ENCODE data around the gene ALDH3B2. TPM values are rescaled to one million over a fixed set of nuclear protein-coding genes. Genes with fewer than 3 reads are reported as not detected.
A peak's percentile ranks its signal among the peaks of the same experiment; 100 is the strongest.

ALDH3B2 gene
- total and polyA plus RNA-seq, 2 of the 8 experiments (the other 6 are each of a cell fraction or from before 2014, with no cell fraction given): not detected

DNA sequence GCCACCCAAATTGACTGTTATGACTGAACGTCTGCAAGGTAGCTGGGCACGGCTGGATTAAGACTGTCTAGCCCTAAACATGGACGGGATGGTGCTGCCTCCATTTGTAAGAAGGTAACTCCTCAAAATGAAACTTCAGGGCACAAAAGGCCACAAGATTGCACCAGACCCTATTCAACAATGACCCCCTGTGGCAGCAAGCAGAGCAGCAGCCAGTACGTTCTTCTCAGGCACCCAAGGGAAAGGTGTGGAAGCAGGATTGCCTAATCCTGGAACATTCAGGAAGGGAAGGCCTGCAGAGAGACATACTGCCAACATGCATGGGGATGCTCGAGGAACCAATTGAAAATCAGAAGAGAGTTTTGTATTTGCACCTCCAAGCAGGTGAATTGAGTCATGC lies 30.4 kb downstream of the ALDH3B2 start:
- ChIA-PET CTCF (ENCODE audit: partially characterized antibody) (interaction anchor here (0.8 to 8.6 kb wide), 12 partner anchors 11 to 174 kb away, joined by 3 to 99 read pairs (median 4); partner anchors contain the start of gene NUDT8), POLR2A (ENCODE audit: partially characterized antibody) (interaction anchor here (1.5 kb wide), 1 partner anchor 17 kb away, joined by 3 read pairs; no protein-coding TSS in a partner anchor)
- H3K23me2 ChIP-seq (ENCODE audit: low read depth, low read length): no peaks in the 10 kb centered on the region; the same call in none of the 2 replicates
- H2BK120ac ChIP-seq (replicated peaks; ENCODE audit: low read depth, low read length): no peak overlapping the region
- H3K27me3 ChIP-seq (replicated peaks in 1 of 4; ENCODE audit: control insufficient read depth in 3 of 4, extremely low read depth in 1 of 4, insufficient read depth in 3 of 4, low read length in 3 of 4): peaks cover 8 to 27% (median 15%) of the 10 kb centered on the region in 4 experiments
- H3K79me1 ChIP-seq (ENCODE audit: low read depth, low read length): no peaks in the 10 kb centered on the region
- H3K9me3 ChIP-seq (ENCODE audit: insufficient read depth in 2 of 2, low read depth in 1 of 2, low read length in 1 of 2): peaks cover 3 to 6% of the 10 kb centered on the region in 2 experiments; a peak in 3 of 4 replicates
- H3K27ac ChIP-seq (ENCODE audit: low read depth, low read length): no peak overlapping the region
- no peaks in the 10 kb centered on the region for H3K79me2 ChIP-seq (ENCODE audit: control insufficient read depth in 1 of 2, insufficient read depth in 2 of 2, low read length in 2 of 2)
- no peak overlapping the region for H2AK5ac ChIP-seq (ENCODE audit: low read depth, low read length)
- H2BK15ac ChIP-seq (ENCODE audit: low read length): no peak overlapping the region
- peak; percentile 28 for FAIRE-seq
- H2BK20ac ChIP-seq (ENCODE audit: low read length): no peak overlapping the region
- no peak overlapping the region for H3K56ac ChIP-seq (replicated peaks; ENCODE audit: insufficient read length, low read depth, low read length)
- H3K4me2 ChIP-seq (ENCODE audit: insufficient read depth in 1 of 2, low read depth in 2 of 2, low read length in 2 of 2): no peak overlapping the region
- 78% methylated on average over 5 of the region's 5 CpGs; no CpG with 5 or more reads in 1 of the 2 experiments for WGBS, 2 experiments (ENCODE audit: extremely low coverage in 1 of 2, insufficient coverage in 1 of 2, insufficient read length in 1 of 2, insufficient replicate concordance in 2 of 2, low coverage in 1 of 2, low lambda C conversion rate in 2 of 2, missing lambda C conversion rate in 1 of 2)
- H4K20me1 ChIP-seq (replicated peaks in 1 of 2; ENCODE audit: control insufficient read depth in 1 of 2, insufficient read depth in 2 of 2, low read length in 2 of 2): no peaks in the 10 kb centered on the region
- H4K91ac ChIP-seq (replicated peaks; ENCODE audit: insufficient read length, low read length): no peak overlapping the region
- no peak overlapping the region for H3K18ac ChIP-seq (ENCODE audit: extremely low read depth, low read length)
- H4K5ac ChIP-seq (ENCODE audit: insufficient read length, low read depth, low read length): no peak overlapping the region
- peaks cover 0 to 4% (median 1%) of the 10 kb centered on the region in 4 experiments; a peak in 1 of 7 replicates for H3K4me1 ChIP-seq (replicated peaks in 1 of 4; ENCODE audit: control insufficient read depth in 3 of 4, insufficient read depth in 4 of 4, low read length in 3 of 4)
- no peak overlapping the region for H3K4me3 ChIP-seq (ENCODE audit: extremely low read depth in 1 of 4, insufficient read depth in 2 of 4, low read depth in 3 of 4, low read length in 4 of 4)
- H3K36me3 ChIP-seq (ENCODE audit: control insufficient read depth in 2 of 4, insufficient read depth in 4 of 4, low read length in 3 of 4): no peaks in the 10 kb centered on the region
- no peak overlapping the region for H4K8ac ChIP-seq (ENCODE audit: extremely low read depth, insufficient read depth, low read length)
- no peak overlapping the region for H3K23ac ChIP-seq (ENCODE audit: insufficient read length)
- no peak overlapping the region for H3K4ac ChIP-seq (replicated peaks; ENCODE audit: insufficient read length, low read depth, low read length)
- no peak overlapping the region for H2BK12ac ChIP-seq (ENCODE audit: low read depth, low read length)
- DNase-seq (ENCODE audit: low read depth in 1 of 2, low spot score in 2 of 2): peak in 1 of 2 experiments; percentile 45
- H3K9ac ChIP-seq (replicated peaks in 1 of 4; ENCODE audit: extremely low read depth in 1 of 4, low read depth in 3 of 4, low read length in 3 of 4): no peak overlapping the region
- no peak overlapping the region for H3K14ac ChIP-seq (ENCODE audit: insufficient read length)
- no peak overlapping the region for H2AFZ ChIP-seq (ENCODE audit: low read length)
- no peak overlapping the region for H2BK5ac ChIP-seq (ENCODE audit: low read depth, low read length)
- TF ChIP-seq, protein P1, sequence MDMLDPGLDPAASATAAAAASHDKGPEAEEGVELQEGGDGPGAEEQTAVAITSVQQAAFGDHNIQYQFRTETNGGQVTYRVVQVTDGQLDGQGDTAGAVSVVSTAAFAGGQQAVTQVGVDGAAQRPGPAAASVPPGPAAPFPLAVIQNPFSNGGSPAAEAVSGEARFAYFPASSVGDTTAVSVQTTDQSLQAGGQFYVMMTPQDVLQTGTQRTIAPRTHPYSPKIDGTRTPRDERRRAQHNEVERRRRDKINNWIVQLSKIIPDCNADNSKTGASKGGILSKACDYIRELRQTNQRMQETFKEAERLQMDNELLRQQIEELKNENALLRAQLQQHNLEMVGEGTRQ (IDR thresholded peaks at IDR 0.05; ENCODE audit: low read length): no peak
- TF ChIP-seq SP2 (IDR thresholded peaks at IDR 0.05; ENCODE audit: low read length) (no peak), CEBPB (IDR thresholded peaks at IDR 0.05; ENCODE audit: low read depth, low read length) (peak; percentile 94), NRF1 (IDR thresholded peaks at IDR 0.05; ENCODE audit: low read depth, low read length) (no peak), SRF (IDR thresholded peaks at IDR 0.05; ENCODE audit: low read depth, low read length) (no peak), RAD21 (IDR thresholded peaks at IDR 0.05 in 1 of 2, conservative IDR thresholded peaks at IDR 0.05 in 1 of 2; ENCODE audit: low read depth in 2 of 2, low read length in 2 of 2) (peak; percentile 65 to 75), SUZ12 (IDR thresholded peaks at IDR 0.05; ENCODE audit: low read length) (no peak), BACH1 (IDR thresholded peaks at IDR 0.05; ENCODE audit: low read length) (no peak), FOSL1 (IDR thresholded peaks at IDR 0.05; ENCODE audit: insufficient read depth, low read depth, low read length) (no peak), BRCA1 (IDR thresholded peaks at IDR 0.05; ENCODE audit: low read depth, low read length) (no peak)
- TF ChIP-seq, protein P2, sequence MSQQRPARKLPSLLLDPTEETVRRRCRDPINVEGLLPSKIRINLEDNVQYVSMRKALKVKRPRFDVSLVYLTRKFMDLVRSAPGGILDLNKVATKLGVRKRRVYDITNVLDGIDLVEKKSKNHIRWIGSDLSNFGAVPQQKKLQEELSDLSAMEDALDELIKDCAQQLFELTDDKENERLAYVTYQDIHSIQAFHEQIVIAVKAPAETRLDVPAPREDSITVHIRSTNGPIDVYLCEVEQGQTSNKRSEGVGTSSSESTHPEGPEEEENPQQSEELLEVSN (IDR thresholded peaks at IDR 0.05): 0 out of 2 replicates have a peak, but pooled peaks have one; percentile 29
- TF ChIP-seq, protein P3, sequence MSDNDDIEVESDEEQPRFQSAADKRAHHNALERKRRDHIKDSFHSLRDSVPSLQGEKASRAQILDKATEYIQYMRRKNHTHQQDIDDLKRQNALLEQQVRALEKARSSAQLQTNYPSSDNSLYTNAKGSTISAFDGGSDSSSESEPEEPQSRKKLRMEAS (IDR thresholded peaks at IDR 0.05): no peak; the same call in 1 of the 2 replicates

Data from H1 (cell line).